ENCODE measurements around the gene VWA1. TPM values are rescaled to one million over a fixed set of nuclear protein-coding genes. Genes with fewer than 3 reads are reported as not detected.
"Not testable (repeated sequence)": the region's sequence is repeated elsewhere in the genome, so short reads cannot be mapped to it uniquely, and the experiment has no call there.

Gene VWA1
- total RNA-seq, 1 donor, result 4.8 TPM

- no peak for DNase-seq (ENCODE audit: low read depth in 2 of 3, low spot score in 2 of 3)
These were observed 44.3 kb downstream of the VWA1 start for GRCh38 chr1:1479547-1480487.

GRCh38 chr1:1480488-1480867, 45.0 kb downstream of the VWA1 start:
- not testable (repeated sequence) for DNase-seq (ENCODE audit: low read depth in 2 of 3, low spot score in 2 of 3)

- DNase-seq (ENCODE audit: low read depth in 2 of 3, low spot score in 2 of 3), result not testable (repeated sequence)
These were observed 46.3 kb downstream of the VWA1 start for GRCh38 chr1:1481811-1482210.

GRCh38 chr1:1482856-1483255, 47.4 kb downstream of the VWA1 start:
- DNase-seq (ENCODE audit: low read depth in 2 of 3, low spot score in 2 of 3), result no peak

DNA sequence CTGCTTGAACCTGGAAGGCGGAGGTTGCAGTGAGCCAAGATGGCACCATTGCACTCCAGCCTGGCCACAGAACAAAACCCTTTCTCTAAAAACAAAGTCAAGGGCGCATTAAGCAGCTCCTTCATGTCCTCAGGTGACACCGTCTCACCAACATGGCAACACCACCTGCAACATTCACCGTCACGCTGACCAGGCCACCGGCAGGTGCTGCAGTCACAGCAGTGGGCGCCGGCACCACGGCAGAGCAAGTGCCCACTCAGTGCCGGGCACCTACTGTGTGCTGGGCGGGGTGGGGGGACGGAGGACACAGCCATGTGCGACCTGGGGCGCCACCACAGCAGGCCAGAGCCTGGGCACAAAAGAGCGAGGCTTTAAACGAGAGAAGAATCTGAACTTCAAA, 48.2 kb downstream of the VWA1 start:
- no peak for DNase-seq (ENCODE audit: low read depth in 2 of 3, low spot score in 2 of 3)

DNA sequence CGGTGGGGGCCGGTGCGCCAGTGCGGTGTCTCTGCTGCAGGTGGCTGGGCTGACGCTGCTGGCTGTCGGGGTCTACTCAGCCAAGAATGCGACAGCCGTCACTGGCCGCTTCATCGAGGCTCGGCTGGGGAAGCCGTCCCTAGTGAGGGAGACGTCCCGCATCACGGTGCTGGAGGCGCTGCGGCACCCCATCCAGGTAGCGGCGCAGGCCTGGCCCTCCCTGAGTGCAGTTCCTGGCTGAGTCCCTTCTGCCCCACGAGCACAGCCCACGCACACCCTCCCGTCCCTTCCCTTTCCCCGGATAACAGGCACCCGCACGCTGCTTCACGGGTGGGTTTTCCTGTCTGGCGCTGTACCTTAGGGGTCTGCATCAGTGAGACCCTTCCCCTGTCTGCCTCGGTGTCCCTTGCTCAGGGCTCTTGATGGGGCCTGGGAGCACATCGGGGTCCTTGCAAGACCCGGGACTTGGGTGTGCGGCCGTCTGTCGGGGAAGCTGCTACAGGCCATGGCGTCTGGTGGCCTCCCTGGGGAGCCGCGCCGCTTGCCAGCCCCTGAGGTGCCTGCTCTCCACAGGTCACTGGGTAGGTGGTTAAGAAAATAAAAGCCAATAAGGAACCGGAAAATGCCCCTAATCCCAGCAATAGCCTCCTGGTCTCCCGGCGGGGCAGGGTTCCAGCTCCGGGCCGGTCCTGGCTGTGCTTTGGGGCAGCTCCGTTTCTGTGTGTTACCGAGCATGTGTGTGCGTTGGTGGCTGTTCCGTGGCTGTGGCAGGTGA, 49.7 kb downstream of the VWA1 start:
- DNase-seq (ENCODE audit: low read depth in 2 of 3, low spot score in 2 of 3), result not testable (repeated sequence)

GRCh38 chr1:1485755-1486317, 50.3 kb downstream of the VWA1 start:
- not testable (repeated sequence) for DNase-seq (ENCODE audit: low read depth in 2 of 3, low spot score in 2 of 3)

GRCh38 chr1:1487701-1488100, 52.2 kb downstream of the VWA1 start:
- DNase-seq (ENCODE audit: low read depth in 2 of 3, low spot score in 2 of 3), result no peak

DNA sequence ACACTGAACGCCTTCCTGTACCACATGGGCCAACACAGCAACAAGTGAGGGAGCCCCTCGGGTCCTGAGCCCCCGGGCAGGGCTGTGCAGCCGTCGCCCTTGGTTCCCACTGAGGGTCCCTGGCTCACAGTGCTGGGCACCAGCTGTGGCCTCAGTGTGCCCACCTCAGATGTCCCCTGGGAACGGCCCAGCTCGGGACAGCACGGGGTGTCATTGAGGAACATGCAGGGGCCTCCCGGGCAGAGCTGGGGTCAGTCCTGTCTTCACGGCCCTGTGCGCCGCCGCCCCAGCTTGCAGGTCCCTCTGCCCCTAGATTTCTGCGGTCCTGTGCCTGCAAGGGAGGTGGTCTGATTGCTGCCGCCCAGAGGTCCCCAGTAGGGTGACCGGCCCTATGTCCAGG, 53.7 kb downstream of the VWA1 start:
- no peak for DNase-seq (ENCODE audit: low read depth in 2 of 3, low spot score in 2 of 3)

DNA sequence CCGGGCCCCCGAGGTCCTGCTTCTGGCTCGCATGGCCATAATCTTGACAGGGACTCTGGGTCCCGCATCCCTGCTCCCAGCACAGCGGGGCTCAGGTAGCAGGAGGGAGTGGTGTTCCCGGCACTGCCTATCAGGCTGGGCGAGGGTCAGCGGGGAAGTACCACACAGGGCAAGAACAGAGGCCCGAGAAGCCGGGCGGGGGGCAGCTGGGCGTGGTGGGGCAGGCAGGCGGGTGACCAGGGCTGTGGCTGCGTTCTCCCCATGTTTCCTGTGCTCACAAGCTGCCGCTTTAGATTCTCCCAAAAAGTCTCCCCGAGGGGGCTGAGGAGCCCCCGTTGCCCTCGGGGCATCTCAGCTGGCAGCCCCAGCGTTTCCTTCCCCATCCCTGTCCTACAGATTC, 54.4 kb downstream of the VWA1 start:
- DNase-seq (ENCODE audit: low read depth in 2 of 3, low spot score in 2 of 3), result no peak

DNA sequence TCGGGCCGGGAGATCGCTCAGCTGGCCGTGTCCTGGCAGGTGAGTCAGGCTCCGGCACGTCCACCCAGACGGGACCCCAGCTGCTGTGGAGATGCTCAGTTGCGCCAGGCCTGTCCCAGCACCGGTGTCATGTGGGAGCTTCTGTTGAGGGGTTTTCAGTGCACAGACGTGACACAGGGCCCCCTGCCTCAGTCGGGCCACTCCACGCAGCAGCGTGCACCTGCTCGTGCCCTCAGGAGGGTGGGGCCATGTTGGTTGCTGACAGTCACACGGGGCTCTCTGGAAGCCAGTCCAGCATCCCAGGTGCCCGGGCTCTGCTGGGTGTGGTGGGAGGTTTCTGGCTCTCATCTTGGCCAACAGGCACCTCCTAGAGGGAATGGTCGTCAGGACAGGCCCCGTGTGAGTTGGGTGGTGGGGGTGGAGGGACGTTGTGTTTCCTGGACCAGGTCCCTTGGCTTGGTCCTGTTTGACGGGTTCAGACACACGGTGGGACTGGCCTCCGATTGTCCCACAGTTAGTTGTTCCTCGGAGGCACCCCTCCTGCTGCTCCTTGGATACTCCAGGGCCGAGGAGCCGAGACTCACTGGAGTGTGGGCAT, 55.2 kb downstream of the VWA1 start:
- no peak for DNase-seq (ENCODE audit: low read depth in 2 of 3, low spot score in 2 of 3)

- DNase-seq (ENCODE audit: low read depth in 2 of 3, low spot score in 2 of 3), result no peak
These were observed 56.1 kb downstream of the VWA1 start for GRCh38 chr1:1491601-1492000.

Other genes with a start within 250 kb of the VWA1 start
- gene TNFRSF18, start 229.1 kb upstream of the VWA1 start, total RNA-seq, result 4.3 TPM
- gene TNFRSF4, start 221.5 kb upstream of the VWA1 start, total RNA-seq, result 4.3 TPM
- 67.1 TPM for gene SDF4, start 203.7 kb upstream of the VWA1 start, total RNA-seq
- 38.5 TPM for gene B3GALT6, start 203.5 kb upstream of the VWA1 start, total RNA-seq
- gene C1QTNF12, start 189.0 kb upstream of the VWA1 start, total RNA-seq, result 0.27 TPM
- gene UBE2J2, start 161.8 kb upstream of the VWA1 start, total RNA-seq, result 51.4 TPM
- gene SCNN1D, start 155.3 kb upstream of the VWA1 start, total RNA-seq, result 4.8 TPM
- gene ACAP3, start 127.8 kb upstream of the VWA1 start, total RNA-seq, result 41.2 TPM
- gene PUSL1, start 127.1 kb upstream of the VWA1 start, total RNA-seq, result 19.4 TPM
- gene INTS11, start 111.0 kb upstream of the VWA1 start, total RNA-seq, result 150 TPM
- gene CPTP, start 110.9 kb upstream of the VWA1 start, total RNA-seq, result 26.7 TPM
- gene TAS1R3, start 104.4 kb upstream of the VWA1 start, total RNA-seq, result 0.54 TPM
- gene DVL1, start 86.3 kb upstream of the VWA1 start, total RNA-seq, result 52.5 TPM
- not detected for gene MXRA8, start 77.1 kb upstream of the VWA1 start, total RNA-seq
- 30.2 TPM for gene AURKAIP1, start 60.5 kb upstream of the VWA1 start, total RNA-seq
- gene CCNL2, start 36.4 kb upstream of the VWA1 start, total RNA-seq, result 96.4 TPM
- 50.6 TPM for gene MRPL20, start 28.4 kb upstream of the VWA1 start, total RNA-seq
- gene ANKRD65, start 14.4 kb upstream of the VWA1 start, total RNA-seq, result 0.54 TPM
- gene ATAD3C, start 14.0 kb downstream of the VWA1 start, total RNA-seq, result 1.3 TPM
- 15.1 TPM for gene ATAD3B, start 36.1 kb downstream of the VWA1 start, total RNA-seq
- 28.8 TPM for gene ATAD3A, start 76.5 kb downstream of the VWA1 start, total RNA-seq
- gene TMEM240, start 104.9 kb downstream of the VWA1 start, total RNA-seq, result 1.1 TPM
- gene SSU72, start 139.2 kb downstream of the VWA1 start, total RNA-seq, result 54.7 TPM
- 3.5 TPM for gene FNDC10, start 164.4 kb downstream of the VWA1 start, total RNA-seq
- 56.8 TPM for gene MIB2, start 179.8 kb downstream of the VWA1 start, total RNA-seq
- gene MMP23B, start 196.5 kb downstream of the VWA1 start, total RNA-seq, result 1.6 TPM
- 10.0 TPM for gene CDK11B, start 223.3 kb downstream of the VWA1 start, total RNA-seq